Common myeloid progenitor, CD34-positive (primary cell): ENCODE results near the gene ASIC2.

Experiments
- CTCF ChIA-PET: fragments of 350-600 bp; sonication (Branson Sonifier 250); formaldehyde crosslinking; loops from one replicate; lab custom pipeline; 2021; ENCODE audit warnings: antibody characterized with exemption; lab: Charles Lee
- POLR2A ChIA-PET: fragments of 350-600 bp; sonication (Branson Sonifier 250); formaldehyde crosslinking; loops from one replicate; lab custom pipeline; 2021; ENCODE audit warnings: antibody characterized with exemption; lab: Charles Lee
- DNase-seq, 3 donors: peaks; one replicate each; pipeline versions ENCODE4 v3.0.0 to v3.0.0-alpha.2; 2013
- H3K27ac ChIP-seq, 2 experiments: 1 replicate in 1 of 2; 2 replicates in 1 of 2; pipeline ENCODE4 v1.7.0; 2013; ENCODE audit warnings: inconsistent platforms in 2 of 2, low read length in 2 of 2, mild to moderate bottlenecking in 2 of 2, low read depth in 1 of 2, moderate library complexity in 1 of 2; ENCODE audit not compliant: severe bottlenecking in 2 of 2, insufficient read depth in 1 of 2, poor library complexity in 1 of 2
- H3K27me3 ChIP-seq, 5 experiments: replicated peaks in 2 of 5; 1 replicate in 3 of 5; 2 replicates in 2 of 5; pipeline versions ENCODE4 v1.6.1 to v1.7.0; 2013; ENCODE audit warnings: low read length in 4 of 5, mild to moderate bottlenecking in 2 of 5, moderate library complexity in 2 of 5, inconsistent platforms in 1 of 5; ENCODE audit not compliant: insufficient read depth in 5 of 5, control insufficient read depth in 4 of 5
- H3K36me3 ChIP-seq, 4 experiments: 1 replicate in 2 of 4; 2 replicates in 2 of 4; pipeline versions ENCODE4 v1.6.1 to v1.7.0; 2013; ENCODE audit warnings: low read length in 3 of 4, control low read depth in 1 of 4, mild to moderate bottlenecking in 1 of 4; ENCODE audit not compliant: control insufficient read depth in 4 of 4, insufficient read depth in 4 of 4
- H3K4me1 ChIP-seq, 4 experiments: 1 replicate in 3 of 4; 2 replicates in 1 of 4; pipeline versions ENCODE4 v1.6.1 to v1.7.1; 2013; ENCODE audit warnings: low read length in 3 of 4, mild to moderate bottlenecking in 3 of 4, control low read depth in 1 of 4, inconsistent platforms in 1 of 4, moderate library complexity in 1 of 4; ENCODE audit not compliant: control insufficient read depth in 4 of 4, insufficient read depth in 4 of 4; ENCODE audit errors: control extremely low read depth in 1 of 4
- H3K4me3 ChIP-seq, 7 experiments: 1 replicate in 4 of 7; 2 replicates in 3 of 7; pipeline versions ENCODE4 v1.5.1 to v1.7.0; 2013; ENCODE audit warnings: mild to moderate bottlenecking in 7 of 7, low read length in 6 of 7, moderate library complexity in 6 of 7, inconsistent platforms in 2 of 7, low read depth in 2 of 7, control low read depth in 1 of 7; ENCODE audit not compliant: insufficient read depth in 4 of 7, control insufficient read depth in 1 of 7; ENCODE audit errors: extremely low read depth in 1 of 7
- H3K9me3 ChIP-seq, 5 experiments: 1 replicate in 4 of 5; 2 replicates in 1 of 5; pipeline versions ENCODE4 v1.6.1 to v1.7.1; 2013; ENCODE audit warnings: low read length in 4 of 5, mild to moderate bottlenecking in 2 of 5, inconsistent platforms in 1 of 5, low read depth in 1 of 5, moderate library complexity in 1 of 5; ENCODE audit not compliant: control insufficient read depth in 4 of 5, insufficient read depth in 2 of 5; ENCODE audit errors: control extremely low read depth in 1 of 5
- WGBS: methylation state at CpG from one replicate; pipeline ENCODE4 v1.1.5; 2013; ENCODE audit not compliant: insufficient coverage; 5-methylcytosine and 5-hydroxymethylcytosine counted together

The ASIC2 gene

DNA sequence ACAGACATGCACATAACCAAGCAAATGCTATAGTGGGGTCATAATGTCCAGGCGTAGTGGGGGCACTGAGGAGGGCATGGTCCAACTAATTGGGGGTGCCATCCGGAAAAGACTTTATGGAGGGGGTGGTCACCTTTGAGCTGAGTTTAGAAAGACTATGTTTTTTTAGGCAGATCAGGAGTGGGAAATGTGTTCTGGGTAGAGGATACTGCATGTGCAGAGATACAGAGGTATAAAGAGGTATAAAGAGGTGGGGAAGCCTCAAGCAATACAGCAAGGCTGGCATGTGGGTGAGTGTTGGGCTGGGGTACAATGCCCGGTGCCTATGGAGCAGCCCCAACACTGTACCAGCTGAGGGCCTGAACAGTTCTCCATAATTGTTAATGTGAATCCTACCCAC lies 248.3 kb downstream of the ASIC2 start:
- no peaks in the 10 kb centered on the region for H3K36me3 ChIP-seq
- H3K4me3 ChIP-seq, result no peak overlapping the region
- DNase-seq, result no peak
- POLR2A ChIA-PET, result no interaction called here
- no peak overlapping the region for H3K27ac ChIP-seq
- no peaks in the 10 kb centered on the region for H3K4me1 ChIP-seq
- CTCF ChIA-PET, result interaction anchor here (0.6 kb wide), 1 partner anchor 9 kb away, joined by 3 read pairs; no protein-coding TSS in a partner anchor
- peaks cover 0 to 9% (median 3%) of the 10 kb centered on the region in 5 experiments for H3K27me3 ChIP-seq
- H3K9me3 ChIP-seq, result no peaks in the 10 kb centered on the region
- 93% methylated on average over 2 of the region's 3 CpGs for WGBS

DNA sequence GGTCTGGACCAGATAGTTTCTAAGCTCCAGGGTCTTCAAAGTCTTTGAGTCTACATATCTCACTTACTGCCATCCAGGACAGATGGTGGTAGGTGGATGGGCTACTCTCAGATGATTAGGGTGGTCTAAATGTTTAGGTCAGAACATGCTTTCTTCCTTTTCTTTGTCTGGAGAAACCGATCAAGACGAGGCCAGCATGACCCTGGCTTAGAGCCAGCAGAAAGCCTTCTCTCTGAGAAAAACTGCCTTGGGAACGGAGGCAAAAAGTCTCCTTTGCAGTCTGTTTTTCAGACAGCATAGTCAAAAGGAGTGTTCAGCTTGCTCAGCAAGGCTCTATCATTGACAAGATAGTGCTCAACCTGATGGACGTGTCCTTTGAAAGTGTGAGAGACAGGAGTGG lies 252.6 kb downstream of the ASIC2 start:
- DNase-seq, result no peak
- 77% methylated on average over 3 of the region's 4 CpGs for WGBS
- H3K4me3 ChIP-seq, result no peak overlapping the region
- ChIA-PET POLR2A (no interaction called here), CTCF (no interaction called here)
- peaks cover 0 to 14% (median 2%) of the 10 kb centered on the region in 5 experiments for H3K27me3 ChIP-seq
- no peaks in the 10 kb centered on the region for H3K4me1 ChIP-seq
- no peaks in the 10 kb centered on the region for H3K9me3 ChIP-seq
- H3K36me3 ChIP-seq, result no peaks in the 10 kb centered on the region
- no peak overlapping the region for H3K27ac ChIP-seq

DNA sequence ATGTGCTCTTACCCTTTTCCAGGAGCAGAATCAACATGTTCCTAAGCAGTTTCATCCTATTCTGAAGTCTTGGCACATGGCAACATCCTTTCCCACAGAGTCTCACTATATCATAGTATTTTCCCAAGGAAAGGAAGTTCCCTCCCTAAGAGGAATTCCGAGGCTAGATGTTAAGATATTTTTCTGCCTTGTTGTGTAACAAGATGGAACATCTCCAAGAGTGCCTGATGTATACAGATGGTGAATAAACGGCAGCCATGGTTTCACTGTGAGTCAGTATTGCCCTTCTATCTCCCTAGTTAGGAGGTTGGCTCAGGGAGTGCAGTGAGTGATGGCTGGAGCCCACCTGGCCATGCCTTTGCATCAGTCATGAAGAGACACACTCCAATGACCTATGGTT lies 253.2 kb downstream of the ASIC2 start:
- H3K4me3 ChIP-seq, result no peak overlapping the region
- ChIA-PET POLR2A (interaction anchor here (0.5 kb wide), 1 partner anchor 18 kb away, joined by 3 read pairs; no protein-coding TSS in a partner anchor), CTCF (no interaction called here)
- no peaks in the 10 kb centered on the region for H3K4me1 ChIP-seq
- WGBS, result 50% methylated on average over 1 of the region's 2 CpGs
- no peaks in the 10 kb centered on the region for H3K9me3 ChIP-seq
- no peaks in the 10 kb centered on the region for H3K36me3 ChIP-seq
- peaks cover 0 to 15% (median 2%) of the 10 kb centered on the region in 5 experiments for H3K27me3 ChIP-seq
- H3K27ac ChIP-seq, result no peak overlapping the region
- DNase-seq, result no peak

DNA sequence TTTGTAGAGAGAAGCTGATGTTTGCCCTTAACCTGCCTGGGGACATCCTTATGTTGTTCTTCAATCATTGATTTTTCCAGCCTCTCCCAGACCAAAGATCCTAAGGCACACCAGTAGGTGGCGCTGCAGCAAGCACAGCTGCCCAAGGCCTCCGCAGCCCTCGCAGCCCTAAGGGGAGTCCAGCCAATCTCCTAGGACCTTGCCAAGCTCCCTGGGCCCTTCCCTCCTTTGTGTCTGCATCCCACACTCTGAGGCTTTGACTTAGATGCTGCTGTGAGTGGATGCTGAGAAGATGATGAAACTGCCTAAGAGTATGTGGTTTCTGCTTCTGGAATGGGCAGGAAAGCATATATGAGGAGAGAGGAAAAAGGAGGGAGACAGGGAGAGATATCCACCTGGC lies 254.4 kb downstream of the ASIC2 start:
- DNase-seq, result peak; percentile 3 to 8 (median 8)
- CTCF ChIA-PET, result no interaction called here
- Histone ChIP-seq H3K4me3 (no peak overlapping the region), H3K36me3 (no peaks in the 10 kb centered on the region), H3K4me1 (no peaks in the 10 kb centered on the region), H3K27me3 (peaks cover 0 to 19% (median 2%) of the 10 kb centered on the region in 5 experiments), H3K27ac (no peak overlapping the region), H3K9me3 (peaks cover 0 to 5% (median 0%) of the 10 kb centered on the region in 5 experiments)
- POLR2A ChIA-PET, result interaction anchor here (0.7 kb wide), 1 partner anchor 1738 kb away, joined by 3 read pairs; no protein-coding TSS in a partner anchor
- WGBS, result 3% methylated on average over 3 of the region's 3 CpGs

DNA sequence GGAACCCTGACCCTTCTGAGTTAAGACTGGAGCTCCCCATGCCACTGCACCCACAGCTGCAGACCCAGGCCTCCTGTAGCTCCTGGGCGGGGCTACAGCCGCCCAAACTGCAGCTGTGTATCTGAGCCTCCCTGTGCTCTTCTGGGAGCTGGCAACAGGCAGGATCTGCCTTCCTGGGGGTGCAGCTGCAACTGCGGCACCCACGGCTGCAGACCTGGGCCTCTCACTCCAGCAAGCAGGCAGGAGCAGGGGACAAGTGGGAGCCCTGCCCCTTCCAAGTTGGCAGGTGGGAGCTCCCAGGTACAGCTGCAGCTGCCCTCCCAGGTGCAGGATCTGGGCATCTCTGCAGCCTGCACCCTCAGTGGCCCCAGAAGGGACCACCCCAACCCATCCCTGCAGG lies 259.9 kb downstream of the ASIC2 start:
- POLR2A ChIA-PET, result no interaction called here

DNA sequence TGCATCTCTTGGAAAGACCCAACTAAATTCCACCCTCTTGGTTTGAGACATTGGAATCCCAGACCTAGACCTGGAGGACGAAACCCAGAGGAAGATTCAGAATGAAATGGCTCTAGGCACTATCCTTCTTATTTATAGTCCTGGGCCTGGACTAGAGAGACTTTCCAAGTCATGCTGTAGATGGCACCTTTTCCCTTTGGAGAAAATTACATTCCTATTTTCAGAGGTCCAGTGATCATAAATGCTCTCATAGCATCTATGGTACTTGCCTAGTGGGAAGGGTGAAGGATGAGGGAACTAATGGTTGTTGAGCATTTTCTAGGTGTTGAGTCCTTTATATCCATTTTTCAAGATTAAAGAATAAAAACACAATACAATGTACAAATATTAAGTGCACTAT lies 264.3 kb downstream of the ASIC2 start:
- Histone ChIP-seq H3K27ac (no peak overlapping the region), H3K4me1 (no peaks in the 10 kb centered on the region), H3K9me3 (peaks cover 0 to 2% (median 0%) of the 10 kb centered on the region in 5 experiments), H3K27me3 (peaks cover 0 to 9% (median 0%) of the 10 kb centered on the region in 5 experiments), H3K36me3 (no peaks in the 10 kb centered on the region), H3K4me3 (no peak overlapping the region)
- POLR2A ChIA-PET, result no interaction called here
- CTCF ChIA-PET, result no interaction called here
- WGBS, result no CpG with 5 or more reads among the region's 1 CpG
- DNase-seq, result no peak

More for the DNA sequence above, 259.9 kb downstream of the ASIC2 start:
- DNase-seq, result no peak
- Histone ChIP-seq H3K27ac (no peak overlapping the region), H3K36me3 (no peaks in the 10 kb centered on the region), H3K4me1 (no peaks in the 10 kb centered on the region), H3K9me3 (peaks cover 0 to 7% (median 0%) of the 10 kb centered on the region in 5 experiments), H3K27me3 (peaks cover 0 to 11% (median 2%) of the 10 kb centered on the region in 5 experiments), H3K4me3 (no peak overlapping the region)
- CTCF ChIA-PET, result no interaction called here
- WGBS, result 100% methylated on average over 4 of the region's 4 CpGs

DNA sequence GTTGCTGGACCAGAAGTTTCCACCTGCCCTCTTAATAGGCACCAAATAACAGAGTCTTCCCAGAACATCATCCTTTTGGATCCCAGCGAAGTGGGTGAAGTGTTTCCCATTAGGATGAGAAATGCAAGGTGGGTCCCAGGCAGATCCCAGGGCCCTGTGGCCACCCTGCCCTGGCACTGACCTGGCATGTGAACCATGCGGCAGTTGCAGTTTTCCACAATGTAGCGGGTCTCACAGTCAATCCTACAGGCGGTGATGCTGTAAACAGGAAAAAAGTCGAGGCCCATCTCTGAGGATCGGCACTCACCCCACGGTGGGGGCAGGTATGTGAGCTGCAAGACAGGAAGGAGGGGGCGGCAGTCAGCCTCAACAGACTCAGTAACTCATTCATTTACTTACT lies 265.0 kb downstream of the ASIC2 start:
- CTCF ChIA-PET, result no interaction called here
- H3K9me3 ChIP-seq, result no peaks in the 10 kb centered on the region
- H3K27ac ChIP-seq, result no peak overlapping the region
- WGBS, result 90% methylated on average over 6 of the region's 8 CpGs
- no peaks in the 10 kb centered on the region for H3K36me3 ChIP-seq
- H3K27me3 ChIP-seq, result peaks cover 0 to 8% (median 0%) of the 10 kb centered on the region in 5 experiments
- H3K4me3 ChIP-seq, result no peak overlapping the region
- no peaks in the 10 kb centered on the region for H3K4me1 ChIP-seq
- POLR2A ChIA-PET, result no interaction called here
- no peak for DNase-seq
